Measurements from ENCODE around the gene SNX32.
"Not testable (repeated sequence)": the region's sequence is repeated elsewhere in the genome, so short reads cannot be mapped to it uniquely, and the experiment has no call there.

SNX32 gene

DNA sequence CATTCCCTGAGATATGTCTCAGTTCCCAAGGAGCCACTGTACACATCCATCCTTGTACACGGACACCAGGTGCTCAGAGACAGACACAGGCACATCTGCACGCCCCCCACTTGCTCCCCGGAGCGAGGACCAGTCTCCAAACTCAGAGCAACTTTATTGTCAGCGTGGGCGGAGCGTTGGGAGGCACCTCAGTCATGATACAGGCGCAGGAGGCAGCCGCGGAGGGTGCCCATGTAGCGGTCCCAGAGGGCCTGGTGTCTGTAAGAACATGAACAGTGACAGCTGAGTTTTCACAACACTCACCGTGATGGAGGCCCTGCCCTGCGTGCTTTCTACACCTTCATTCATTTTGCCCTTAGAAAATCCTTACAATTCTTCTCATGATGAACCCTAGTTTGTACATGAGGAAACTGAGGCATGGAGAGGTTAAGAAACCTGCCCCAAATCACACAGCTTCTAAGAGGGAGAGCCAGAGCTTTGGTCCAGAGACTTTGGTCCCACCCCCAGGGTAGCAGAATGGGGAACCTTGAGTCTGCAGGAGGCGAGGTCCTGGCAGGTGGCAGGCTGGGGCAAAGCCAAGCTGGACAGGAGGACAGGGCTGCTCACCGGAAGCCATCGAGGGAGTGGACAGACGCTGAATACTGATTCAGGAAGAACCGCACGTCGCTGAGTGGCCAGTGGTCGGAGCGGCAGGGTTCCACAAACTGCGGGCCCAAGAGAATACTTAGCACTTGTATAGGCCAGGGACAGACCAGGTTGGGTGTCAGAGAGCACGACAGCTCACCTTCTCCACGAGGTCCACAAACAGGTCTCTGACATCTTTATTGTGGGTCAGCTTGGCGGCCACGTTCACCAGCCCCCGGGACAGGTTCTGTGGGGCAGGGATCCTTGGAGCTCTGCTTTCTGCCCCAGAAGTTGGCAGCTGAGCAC is 50.3 kb downstream of the SNX32 start:
- no peak for DNase-seq (ENCODE audit: low read depth in 2 of 2)

DNA sequence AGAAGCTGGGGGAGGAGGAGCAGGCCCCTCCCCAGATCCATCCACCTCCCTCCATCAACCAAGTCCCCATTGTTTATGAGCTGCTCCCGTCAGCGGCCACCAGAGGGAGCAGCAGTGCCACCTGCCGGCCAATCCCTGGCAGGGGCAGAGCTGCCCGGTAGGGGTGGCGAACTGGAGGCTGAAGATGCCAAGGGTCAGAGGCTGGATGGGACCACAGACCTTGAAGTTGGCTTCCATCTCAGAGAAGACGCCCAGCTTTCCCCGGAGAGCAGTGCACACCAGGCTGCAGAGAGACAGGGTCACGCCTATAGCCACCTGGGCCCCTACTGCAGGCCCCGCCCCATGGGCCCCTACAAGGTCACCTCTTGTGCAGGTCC is 50.9 kb downstream of the SNX32 start:
- DNase-seq (ENCODE audit: low read depth in 2 of 2) = peak; percentile 65 to 76

DNA sequence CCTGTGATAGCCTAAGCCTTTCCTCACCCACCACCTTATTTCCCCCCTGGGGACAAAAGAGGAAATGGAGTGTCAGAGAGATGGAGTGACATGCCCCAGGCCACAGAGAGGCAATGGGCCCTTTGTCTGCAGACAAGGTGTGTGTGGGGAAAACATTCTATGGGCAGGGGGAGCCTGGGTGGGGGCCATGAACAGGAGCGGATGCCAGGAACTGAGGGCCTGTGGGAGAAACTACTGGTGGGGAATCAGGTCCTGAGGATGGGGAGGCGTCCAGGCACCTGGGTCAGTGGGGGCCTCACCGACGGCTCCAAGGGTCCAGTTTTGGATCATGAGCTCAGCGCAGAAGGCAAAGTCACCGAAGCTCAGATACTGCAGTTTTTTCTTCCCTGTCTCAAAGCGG is 51.5 kb downstream of the SNX32 start:
- no peak for DNase-seq (ENCODE audit: low read depth in 2 of 2)

DNA sequence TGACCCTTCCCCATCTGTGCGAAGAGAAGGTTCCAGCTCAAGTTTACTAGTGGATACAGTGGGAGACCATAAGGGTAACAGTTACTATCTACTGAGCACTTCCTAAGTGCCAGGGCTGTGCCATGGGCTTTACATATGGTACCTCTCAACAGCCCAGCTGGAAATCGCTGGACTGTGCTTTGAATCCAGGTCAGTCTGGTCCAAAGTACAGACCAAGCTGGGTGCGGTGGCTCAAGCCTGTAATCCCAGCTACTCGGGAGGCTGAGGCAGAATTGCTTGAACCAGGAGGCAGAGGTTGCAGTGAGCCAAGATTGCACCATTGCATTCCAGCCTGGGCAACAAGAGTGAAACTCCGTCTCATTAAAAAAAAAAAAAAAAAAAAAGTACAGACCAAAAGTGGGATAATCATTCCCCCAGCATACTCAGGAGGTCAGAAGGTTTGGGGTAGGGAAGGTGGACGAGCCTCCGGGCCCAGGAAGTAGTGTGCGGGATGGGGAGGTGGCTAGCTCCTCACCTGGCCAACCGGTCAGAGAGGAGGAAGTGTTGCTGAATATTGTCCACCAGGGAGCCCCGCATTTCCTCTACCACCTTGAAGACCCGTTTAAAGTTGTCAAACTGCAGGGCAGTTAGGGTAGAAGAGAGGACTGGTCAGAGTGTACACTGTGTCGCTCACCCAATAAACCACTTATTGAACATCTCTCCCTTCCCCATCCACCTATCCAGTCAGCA is 52.2 kb downstream of the SNX32 start:
- DNase-seq (ENCODE audit: low read depth in 2 of 2) = no peak

DNA sequence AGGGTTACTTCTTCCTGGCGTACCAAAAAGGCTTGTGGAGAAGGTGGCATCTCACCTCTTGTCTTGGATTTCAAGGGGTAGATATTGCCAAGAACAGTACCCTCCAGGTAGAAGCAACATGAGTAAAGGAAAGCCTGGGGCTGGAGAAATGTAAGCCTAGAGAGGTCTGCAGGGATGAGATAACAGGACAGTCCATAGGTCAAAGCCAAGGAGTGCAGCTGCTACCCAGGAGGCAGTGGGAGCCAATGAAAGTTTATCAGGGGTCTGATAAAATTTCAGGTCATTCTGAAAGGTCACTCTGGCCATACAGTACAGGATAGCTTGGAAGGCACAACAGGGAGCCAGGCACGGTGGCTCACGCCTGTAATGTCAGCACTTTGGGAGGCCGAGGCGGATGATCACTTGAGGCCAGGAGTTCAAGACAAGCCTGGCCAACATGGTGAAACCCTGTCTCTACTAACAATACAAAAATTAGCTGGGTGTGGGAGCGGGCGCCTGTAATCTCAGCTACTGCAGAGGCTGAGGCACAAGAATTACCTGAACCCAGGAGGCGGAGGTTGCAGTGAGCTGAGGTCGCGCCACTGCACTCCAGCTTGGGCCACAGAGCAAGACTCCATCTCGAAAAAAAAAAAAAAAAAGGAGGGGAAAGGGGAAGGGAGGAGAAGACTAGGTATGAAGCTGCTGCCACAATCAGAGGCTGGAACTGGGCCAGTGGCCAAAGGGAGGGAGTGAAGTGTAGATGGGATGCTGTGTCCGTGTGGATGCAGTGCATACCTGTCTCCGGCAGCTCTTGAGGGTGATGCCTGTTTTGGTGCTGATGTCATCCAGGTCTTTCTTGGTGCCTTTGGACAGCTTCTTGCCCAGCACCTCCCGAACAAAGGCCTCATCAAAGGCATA is 53.3 kb downstream of the SNX32 start:
- DNase-seq (ENCODE audit: low read depth in 2 of 2) = no peak

DNA sequence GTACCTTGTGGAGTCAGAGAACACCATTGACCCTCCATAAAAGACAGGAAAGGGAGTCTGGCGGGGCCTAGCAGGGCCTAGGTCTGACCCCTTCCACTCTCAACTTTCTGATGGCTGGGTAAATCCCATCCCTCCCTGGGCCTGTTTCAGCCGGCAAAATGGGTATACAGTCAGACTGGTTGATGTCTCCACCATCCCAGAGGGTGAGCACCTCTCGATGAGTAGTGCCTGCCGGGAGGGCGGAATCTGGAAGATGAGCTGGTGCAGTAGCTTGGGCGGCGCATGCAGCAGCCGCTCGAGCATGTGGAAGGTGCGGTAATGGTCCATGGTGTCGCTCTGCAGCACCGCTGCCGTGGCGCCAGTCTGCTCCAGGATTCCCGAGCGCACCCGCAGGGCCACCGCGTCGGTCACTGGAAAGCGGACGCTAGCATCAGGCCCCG is 54.0 kb downstream of the SNX32 start:
- no peak for DNase-seq (ENCODE audit: low read depth in 2 of 2)

DNA sequence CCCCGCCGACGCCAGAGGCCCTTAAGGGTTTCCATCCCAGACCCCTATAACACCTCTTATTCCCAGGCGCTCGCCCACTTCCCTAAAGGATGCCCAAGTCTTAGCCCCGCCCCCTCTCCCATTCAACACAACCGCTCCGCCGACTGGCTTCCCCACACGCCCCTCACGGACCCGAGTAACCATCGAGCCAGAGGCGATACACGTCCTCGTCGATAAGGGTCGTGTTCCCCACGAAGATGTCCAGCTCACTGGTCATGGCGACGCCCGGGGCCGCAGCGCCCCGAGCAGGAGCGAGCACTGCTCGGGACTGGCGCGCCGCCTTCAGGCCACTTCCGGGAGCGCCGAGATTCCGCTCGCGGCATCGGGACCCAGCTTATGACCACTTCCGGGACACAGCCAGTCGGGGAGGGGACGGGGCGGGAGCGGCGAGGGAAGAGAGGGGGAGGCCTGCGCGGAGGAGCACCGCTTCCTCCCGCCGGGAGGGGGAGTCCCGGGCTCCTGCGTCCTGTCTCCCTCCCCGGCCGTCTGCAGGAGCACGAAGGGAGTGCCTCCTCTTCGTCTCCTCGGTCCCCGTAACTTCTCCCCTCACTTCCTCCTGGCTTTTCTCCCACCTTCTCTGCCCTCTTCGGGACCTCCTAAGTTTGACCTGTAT is 54.5 kb downstream of the SNX32 start, which contains the start of gene FIBP:
TSS of gene FIBP (minus strand) at position 309 of the 652 bp plus-strand sequence. CDS start at position 256, 53 bp downstream.
- peak; percentile 95 to 98 for DNase-seq (ENCODE audit: low read depth in 2 of 2)

DNA sequence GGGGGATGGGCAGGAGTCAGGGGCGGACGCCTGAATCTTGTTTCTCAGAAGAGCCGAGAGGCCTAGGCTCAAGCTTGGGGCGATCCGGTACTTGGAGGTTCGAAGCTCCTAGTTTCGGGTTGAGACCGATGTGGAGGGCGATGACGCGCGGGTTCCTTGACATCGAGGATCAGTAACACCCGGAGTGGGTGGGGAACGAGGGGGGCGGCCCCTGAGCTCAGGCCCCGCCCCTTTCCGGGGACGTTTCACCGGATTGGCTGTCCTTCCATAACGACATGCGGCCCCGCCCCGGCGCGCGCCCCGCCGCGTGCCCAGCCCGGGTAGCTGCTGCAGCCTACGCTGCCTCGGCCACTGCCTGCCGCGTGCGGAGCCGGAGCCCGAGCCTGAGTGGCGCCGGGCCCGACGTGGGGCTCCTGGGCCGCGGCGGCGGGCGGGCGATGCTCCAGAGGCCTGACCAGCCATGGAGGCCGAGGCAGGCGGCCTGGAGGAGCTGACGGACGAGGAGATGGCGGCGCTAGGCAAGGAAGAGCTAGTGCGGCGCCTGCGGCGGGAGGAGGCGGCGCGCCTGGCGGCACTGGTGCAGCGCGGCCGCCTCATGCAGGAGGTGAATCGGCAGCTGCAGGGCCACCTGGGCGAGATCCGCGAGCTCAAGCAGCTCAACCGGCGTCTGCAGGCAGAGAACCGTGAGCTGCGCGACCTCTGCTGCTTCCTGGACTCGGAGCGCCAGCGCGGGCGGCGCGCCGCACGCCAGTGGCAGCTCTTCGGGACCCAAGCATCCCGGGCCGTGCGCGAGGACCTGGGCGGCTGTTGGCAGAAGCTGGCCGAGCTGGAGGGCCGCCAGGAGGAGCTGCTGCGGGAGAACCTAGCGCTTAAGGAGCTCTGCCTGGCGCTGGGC is 56.8 kb downstream of the SNX32 start, which contains the start of gene CCDC85B:
TSS of gene CCDC85B (plus strand) at position 350 of the 895 bp plus-strand sequence. CDS start at position 461, 111 bp downstream.
- peak; percentile 97 to 98 for DNase-seq (ENCODE audit: low read depth in 2 of 2)

DNA sequence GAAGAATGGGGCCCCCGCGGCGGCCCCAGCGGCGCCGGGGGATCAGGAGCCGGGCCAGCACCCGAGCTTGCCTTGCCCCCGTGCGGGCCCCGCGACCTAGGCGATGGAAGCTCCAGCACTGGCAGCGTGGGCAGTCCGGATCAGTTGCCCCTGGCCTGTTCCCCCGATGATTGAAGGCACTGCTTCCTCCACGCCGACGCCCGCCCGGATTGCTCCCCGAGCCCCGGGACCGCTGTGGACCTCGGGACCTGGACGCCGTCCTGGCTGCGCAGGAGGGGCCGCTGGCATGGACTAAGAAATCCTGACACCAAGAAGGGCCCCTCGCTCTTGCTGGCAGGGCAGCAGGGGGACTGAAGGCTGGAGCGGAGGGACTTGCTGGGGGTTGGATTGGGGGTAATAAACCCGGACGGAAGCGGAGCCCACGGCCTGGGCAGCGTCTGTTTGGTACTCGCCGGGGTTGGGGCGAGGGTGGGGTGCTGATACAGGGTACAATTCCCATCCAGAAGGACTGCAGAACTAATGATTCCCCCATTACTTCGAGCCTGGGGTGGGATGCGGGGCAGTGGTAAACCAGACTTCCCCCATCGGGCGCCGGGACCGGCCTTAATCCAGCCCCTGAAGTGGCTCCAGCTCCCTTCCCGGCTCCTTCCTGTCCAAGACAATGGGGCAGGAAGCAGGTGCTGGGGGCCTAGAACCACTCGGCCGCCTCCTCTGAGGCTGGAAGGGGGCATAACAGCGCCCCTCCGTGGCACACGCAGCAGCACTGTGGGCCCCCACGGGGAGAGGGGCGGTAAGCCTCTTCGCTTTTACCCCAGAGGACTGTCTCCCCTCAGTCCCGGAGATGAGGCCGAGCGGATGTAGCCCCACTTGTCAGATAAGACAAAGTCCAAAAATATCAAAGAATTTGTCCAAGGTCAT is 57.7 kb downstream of the SNX32 start:
- no peak for DNase-seq (ENCODE audit: low read depth in 2 of 2)

DNA sequence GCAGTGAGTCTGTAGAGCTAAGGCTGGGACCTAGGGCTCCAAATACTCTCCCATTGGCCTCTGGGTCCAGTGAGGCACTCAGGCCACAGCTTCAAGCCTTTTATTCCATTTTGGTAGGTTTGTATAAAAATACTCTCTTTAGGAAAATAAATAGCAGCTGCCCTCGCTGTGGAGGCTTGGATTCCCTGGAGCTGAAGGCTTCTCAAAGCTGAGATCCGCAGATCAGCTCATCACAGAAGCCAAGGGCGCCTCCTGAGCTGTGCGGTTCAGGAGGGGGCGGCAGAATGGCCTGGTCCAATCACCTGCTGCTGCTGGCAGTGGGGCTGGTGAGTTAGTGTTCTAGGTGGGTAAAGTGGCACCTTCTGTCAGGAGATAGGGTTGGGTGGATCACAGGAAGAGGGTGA is 58.4 kb downstream of the SNX32 start:
- not testable (repeated sequence) for DNase-seq (ENCODE audit: low read depth in 2 of 2)

DNA sequence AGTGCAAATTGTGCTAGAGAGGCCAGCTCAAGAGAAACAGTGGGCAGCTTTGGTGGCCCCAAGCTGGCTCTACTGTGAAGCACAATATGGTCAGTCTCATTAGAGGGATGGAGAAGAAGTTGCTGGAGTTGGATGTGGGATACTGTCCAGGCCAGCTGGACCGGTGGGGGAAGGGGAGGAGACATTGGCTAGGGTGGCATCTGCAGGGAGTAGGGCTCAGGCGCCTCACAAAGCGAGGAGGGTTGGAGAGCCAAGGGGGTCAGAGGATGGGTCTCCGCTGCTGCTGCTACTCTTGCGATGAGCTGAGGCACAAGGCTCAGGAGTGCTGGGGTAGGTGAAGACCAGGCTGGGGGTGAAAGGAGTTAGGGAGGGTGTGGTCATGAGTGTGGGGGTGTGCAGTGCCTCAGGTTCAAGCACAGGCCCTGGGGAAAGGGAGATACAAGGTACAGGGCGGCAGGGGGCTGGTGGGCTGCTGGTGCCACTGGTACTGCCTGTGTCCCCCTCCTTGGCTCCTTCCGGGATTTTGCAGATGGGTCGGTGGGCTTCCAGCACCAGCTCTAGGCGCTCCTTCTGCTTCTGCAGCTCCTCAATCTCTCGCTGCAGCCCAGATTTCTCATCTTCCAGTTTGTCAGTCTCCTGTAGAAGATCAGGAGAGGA is 59.0 kb downstream of the SNX32 start:
- no peak for DNase-seq (ENCODE audit: low read depth in 2 of 2)

DNA sequence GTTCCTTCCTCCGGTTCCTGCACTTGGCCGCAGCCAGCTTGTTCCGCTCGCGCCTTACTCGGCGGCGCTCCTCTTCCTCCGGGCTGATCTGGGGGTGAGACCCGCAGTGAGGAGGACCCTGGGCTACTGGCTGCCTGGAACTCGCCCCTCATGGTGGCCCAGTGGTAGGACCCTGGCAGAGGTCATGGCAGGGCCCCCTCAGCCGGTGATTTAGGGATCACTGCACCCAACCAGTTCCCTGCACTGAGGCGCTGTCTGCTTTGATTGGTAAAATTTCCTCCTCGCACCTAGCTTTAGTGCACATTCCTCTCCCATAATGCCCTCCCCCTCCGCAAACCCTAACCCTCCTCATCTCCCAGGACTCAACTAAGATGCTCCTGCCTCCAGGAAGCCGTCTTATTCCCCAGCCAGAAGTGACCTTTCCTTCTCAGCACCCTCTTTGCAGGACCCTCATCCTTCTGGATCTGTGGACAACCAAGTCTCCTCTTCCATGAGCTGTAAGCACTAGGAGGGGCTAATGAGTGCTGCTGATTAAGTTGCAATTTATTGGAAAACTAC is 60.4 kb downstream of the SNX32 start:
- DNase-seq (ENCODE audit: low read depth in 2 of 2) = no peak

DNA sequence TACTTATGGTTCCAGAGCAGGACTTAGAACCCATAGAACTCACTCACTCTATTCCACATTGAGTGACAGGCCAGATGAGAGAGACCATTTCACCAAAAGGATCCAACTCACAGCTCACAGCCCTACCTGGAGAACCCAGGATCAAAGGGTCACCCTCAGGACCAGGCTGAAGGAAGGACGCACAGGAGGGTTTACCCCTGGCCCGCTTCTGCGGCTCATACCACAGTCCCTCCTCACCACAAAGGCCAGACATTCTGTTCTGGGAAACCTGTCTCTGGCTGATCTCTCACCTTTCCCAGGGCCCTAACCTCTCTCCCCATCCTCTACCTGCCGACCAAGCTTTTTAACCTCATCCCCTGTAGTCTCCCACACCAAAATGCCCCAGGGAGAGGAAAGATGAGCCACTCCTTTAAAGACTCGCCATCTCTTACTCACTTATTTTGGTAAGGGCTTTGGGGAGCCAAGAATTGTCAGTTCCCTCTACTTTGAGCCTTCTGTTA is 61.8 kb downstream of the SNX32 start:
- no peak for DNase-seq (ENCODE audit: low read depth in 2 of 2)

DNA sequence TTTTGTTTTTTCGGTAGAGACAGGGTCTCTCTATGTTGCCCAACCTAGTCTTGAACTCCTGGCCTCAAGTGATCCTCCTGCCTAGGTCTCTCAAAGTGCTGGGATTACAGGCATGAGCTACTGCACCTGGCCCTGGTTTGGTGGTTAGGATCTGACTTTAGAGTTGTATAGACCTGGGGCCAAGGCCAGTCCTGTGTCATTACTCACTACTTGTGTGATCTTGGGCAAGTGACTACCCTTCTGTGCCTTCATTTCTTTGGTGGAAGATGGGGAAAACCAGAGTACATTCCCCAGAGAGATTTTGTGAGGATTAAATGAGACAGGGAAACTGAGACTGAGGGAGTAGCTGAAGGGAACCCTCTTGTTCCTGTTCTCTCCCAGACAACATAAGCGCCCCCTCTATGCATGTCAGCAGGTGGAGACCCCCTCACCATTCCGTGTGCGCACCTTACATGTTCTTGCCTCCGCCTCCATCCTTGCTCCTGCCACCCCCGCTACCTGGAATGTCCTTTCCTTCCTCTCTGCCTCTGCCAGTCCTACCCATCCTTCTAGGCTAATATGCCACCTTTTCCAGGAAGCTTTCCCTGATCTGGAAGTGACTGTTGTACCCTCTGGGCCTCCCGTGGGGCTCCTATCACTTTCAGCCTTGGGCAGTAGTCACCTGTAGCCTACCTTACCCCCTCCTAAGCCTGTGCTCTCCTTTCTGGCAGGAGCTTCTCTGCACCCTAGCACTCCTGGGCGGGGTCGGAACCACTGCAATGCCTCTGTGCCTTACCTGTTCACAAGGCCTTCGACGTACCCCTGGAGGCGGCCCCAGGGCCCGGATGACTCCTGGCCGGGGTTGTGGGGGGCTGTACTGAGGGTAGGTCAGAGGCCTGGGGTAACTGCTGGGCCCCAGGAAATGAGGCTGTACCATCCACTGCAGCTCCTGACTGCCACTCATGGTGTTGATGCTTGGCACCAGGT is 62.6 kb downstream of the SNX32 start:
- no peak for DNase-seq (ENCODE audit: low read depth in 2 of 2)

DNA sequence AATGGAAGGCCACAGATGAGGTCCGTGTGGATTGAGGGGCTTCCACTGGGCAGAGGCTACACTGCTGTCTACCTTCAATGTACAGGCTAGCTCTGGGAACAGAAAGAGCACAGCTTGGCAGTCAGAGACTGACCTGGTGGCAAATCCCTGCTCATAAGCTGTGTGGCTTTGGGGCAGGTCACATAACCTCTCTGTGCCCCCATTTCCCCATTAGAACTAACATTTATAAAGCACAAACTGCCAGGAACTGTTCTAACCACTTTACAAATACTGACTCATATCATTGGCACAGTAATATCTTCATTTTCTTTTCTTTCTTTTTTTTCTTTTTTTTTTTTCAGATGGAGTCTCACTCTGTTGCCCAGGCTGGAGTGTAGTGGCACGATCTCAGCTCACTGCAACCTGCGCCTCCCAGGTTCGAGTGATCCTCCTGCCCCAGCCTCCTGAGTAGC is 63.3 kb downstream of the SNX32 start:
- DNase-seq (ENCODE audit: low read depth in 2 of 2) = no peak

DNA sequence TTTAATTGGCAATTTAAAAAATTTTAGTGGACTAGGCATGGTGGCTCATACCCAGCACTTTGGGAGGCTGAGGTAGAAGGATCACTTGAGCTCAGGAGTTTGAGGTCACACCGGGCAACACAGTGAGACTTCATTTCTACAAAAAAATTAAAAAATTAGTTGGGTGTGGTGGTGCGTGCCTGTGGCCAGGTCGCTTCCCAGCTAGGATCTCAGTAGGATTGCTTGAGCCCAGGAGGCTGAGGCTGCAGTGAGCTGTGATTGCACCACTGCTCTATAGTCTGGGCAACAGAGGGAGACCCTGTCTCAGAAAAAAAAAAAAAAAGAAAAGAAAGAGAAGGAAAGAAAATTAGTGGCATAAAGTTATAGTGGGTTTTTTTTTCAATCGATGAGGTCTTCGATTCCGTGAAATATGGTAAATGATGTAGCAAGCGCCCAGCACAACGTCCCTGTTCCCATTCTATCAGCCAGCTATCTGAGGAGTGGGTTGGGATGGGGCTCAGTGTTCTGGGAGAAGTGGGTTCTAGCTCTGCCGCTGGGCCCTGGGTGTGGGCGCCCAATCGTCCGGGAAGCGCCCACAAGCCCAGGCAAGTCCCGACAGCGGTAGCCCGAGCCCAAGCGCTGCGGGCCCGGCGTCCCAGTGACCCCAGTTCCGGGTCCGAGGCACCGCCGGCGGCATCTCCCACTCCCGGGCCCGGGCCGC is 65.0 kb downstream of the SNX32 start:
- no peak for DNase-seq (ENCODE audit: low read depth in 2 of 2)
